HepG2 (cell line): Measurements from ENCODE around the gene CHMP1A. TPM values are rescaled to one million over a fixed set of nuclear protein-coding genes. Genes with fewer than 3 reads are reported as not detected.

Experiments used
- ATRX ChIP-seq: sonication (generic); formaldehyde crosslinking; IDR thresholded peaks from 2 replicates; pipeline ENCODE4 v1.4.0; 2020; ENCODE audit warnings: missing genetic modification reagents, borderline replicate concordance
- CC2D1A ChIP-seq: sonication (generic); formaldehyde crosslinking; IDR thresholded peaks from 2 replicates; pipeline ENCODE4 v1.8.1; 2023; ENCODE audit warnings: mild to moderate bottlenecking, missing genetic modification reagents
- FLYWCH1 ChIP-seq: sonication (generic); formaldehyde crosslinking; IDR thresholded peaks from 2 replicates; pipeline ENCODE4 v1.8.1; 2023; ENCODE audit warnings: mild to moderate bottlenecking, missing genetic modification reagents
- MIXL1 ChIP-seq: IDR thresholded peaks from 2 replicates; pipeline ENCODE4 v1.6.1; 2016
- POLR2A ChIP-seq, 2 experiments: IDR thresholded peaks; 2 replicates each; pipeline ENCODE4 v1.6.1; 2011; ENCODE audit warnings: low read depth in 2 of 2, low read length in 2 of 2, mild to moderate bottlenecking in 1 of 2, moderate library complexity in 1 of 2; ENCODE audit not compliant: insufficient read depth in 1 of 2
- POLR2AphosphoS5 ChIP-seq: IDR thresholded peaks from 2 replicates; pipeline ENCODE4 v1.6.1; 2012; ENCODE audit warnings: low read depth, low read length
- TP53 ChIP-seq: sonication (generic); formaldehyde crosslinking; conservative IDR thresholded peaks from 2 replicates; pipeline ENCODE4 v1.4.0; 2020; ENCODE audit warnings: missing genetic modification reagents
- TRIM24 ChIP-seq: sonication (generic); formaldehyde crosslinking; IDR thresholded peaks from 2 replicates; pipeline ENCODE4 v1.8.0; 2022; ENCODE audit warnings: mild to moderate bottlenecking, missing genetic modification reagents
- ZFP36 ChIP-seq: fragments of 150-350 bp; IDR thresholded peaks from 2 replicates; pipeline ENCODE4 v1.6.1; 2018; ENCODE audit warnings: borderline replicate concordance, low read length, low read depth; ENCODE audit not compliant: partially characterized antibody
- ZKSCAN8 ChIP-seq: IDR thresholded peaks from 2 replicates; pipeline ENCODE4 v1.6.1; 2016; ENCODE audit warnings: borderline replicate concordance, missing genetic modification reagents, missing compliant biosample characterization
- ZNF274 ChIP-seq: sonication (generic); formaldehyde crosslinking; IDR thresholded peaks from 2 replicates; pipeline ENCODE4 v1.5.1; 2020; ENCODE audit warnings: mild to moderate bottlenecking, missing genetic modification reagents
- ZNF441 ChIP-seq: sonication (generic); formaldehyde crosslinking; IDR thresholded peaks from 2 replicates; pipeline ENCODE4 v1.7.0; 2021; ENCODE audit warnings: missing genetic modification reagents, borderline replicate concordance
- ZNF619 ChIP-seq: sonication (generic); formaldehyde crosslinking; IDR thresholded peaks from 2 replicates; pipeline ENCODE4 v1.4.0; 2020; ENCODE audit warnings: mild to moderate bottlenecking, missing genetic modification reagents
- polyA plus RNA-seq, 8 experiments: library from polyadenylated mRNA; depleted of rRNA in 3 of 8; stranded (reverse) in 7 of 8; unstranded in 1 of 8; fragments of >200 nt; fragmentation: Illumina TruSeq in 4 of 8; extraction: Trizol in 4 of 8; gene quantifications; 2 replicates each; pipeline versions ENCODE4 v1.2.1 to v1.2.3, GENCODE V29; 2011 to 2016; ENCODE audit warnings: low read depth in 4 of 8, missing spikeins in 1 of 8, mixed read lengths in 1 of 8; ENCODE audit not compliant: insufficient read depth in 1 of 8
- total RNA-seq, 5 experiments: library from RNA; depleted of rRNA; stranded (reverse); fragments of >200 nt; fragmentation: Illumina TruSeq; extraction: Trizol; gene quantifications; 2 replicates each; pipeline ENCODE4 v1.2.3, GENCODE V29; 2016; ENCODE audit warnings: low read depth in 1 of 5
- TF ChIP-seq, protein P1 (sequence below): sonication (generic); formaldehyde crosslinking; IDR thresholded peaks from 2 replicates; pipeline ENCODE4 v1.9.0; 2022; ENCODE audit warnings: missing genetic modification reagents, mild to moderate bottlenecking, borderline replicate concordance
- TF ChIP-seq, protein P2 (sequence below), 2 experiments: fragments of 450-650 bp in 1 of 2; sonication (generic) in 1 of 2; formaldehyde crosslinking in 1 of 2; IDR thresholded peaks; 2 replicates each; pipeline versions ENCODE4 v1.6.1 to v1.8.0; 2016 to 2022; ENCODE audit warnings: antibody characterized with exemption in 1 of 2, mild to moderate bottlenecking in 1 of 2, missing genetic modification reagents in 1 of 2
- TF ChIP-seq, protein P3 (sequence below): sonication (generic); formaldehyde crosslinking; IDR thresholded peaks from 2 replicates; pipeline ENCODE4 v1.8.1; 2023; ENCODE audit warnings: mild to moderate bottlenecking, inconsistent platforms, moderate library complexity, missing genetic modification reagents, borderline replicate concordance

CHMP1A gene
- total and polyA plus RNA-seq, 2 of the 13 experiments (the other 11 are each of a cell fraction or from before 2014, with no cell fraction given), result 69.4 to 73.3 TPM

DNA sequence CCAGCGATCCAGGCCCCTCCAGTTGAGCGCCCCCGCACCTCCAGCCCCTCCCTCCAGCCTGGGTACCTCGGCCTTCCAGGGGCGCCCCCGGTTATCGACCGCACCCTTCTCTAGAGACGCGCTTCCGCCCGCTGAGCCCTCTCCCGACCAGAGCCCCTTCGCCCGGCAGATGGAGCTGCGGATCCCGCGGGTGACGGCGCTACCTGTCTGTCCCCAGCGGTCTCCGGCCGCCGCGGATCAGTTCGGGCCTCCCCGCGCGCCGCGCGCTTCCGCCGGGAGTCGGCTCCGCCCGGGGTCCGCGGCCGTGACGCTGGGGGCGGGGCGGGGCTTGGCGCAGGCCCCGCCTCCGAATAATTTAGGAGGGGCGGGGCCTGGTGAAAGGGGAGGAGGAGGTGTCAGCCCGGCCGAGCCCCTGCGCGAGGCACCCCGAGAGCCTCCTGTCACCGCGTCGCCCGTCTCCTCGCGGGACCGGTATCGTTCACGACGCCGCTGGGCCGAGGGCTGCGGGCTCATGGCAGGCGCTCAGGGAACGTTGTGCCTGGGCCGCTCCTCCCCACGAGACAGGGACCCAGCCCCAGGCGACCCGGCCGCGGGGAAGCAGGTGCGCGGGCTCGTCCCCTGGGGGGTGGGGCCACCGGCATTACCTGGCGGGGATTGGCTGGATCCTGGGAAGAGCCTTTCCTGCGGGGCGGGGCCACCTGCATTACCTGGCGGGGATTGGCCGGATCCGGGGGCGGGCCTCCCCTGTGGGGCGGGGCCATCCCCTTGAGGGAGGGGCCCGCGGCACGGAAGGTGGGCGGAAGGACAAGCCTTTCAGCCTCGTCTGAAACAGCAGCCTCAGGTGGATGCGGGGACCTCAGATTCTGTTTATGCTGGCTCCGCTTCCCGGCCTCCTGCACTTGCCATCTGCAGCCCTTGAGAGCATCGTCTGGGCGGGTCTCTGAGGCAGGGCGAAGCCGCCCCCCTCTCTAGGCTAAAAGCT, 44.2 kb upstream of the CHMP1A start, which contains the start of gene SPATA2L (continued):
- TF ChIP-seq CC2D1A (0 out of 2 replicates have a peak, but pooled peaks have one; percentile 58), TRIM24 (CRISPR knock-in tag) (no peak), MIXL1 (CRISPR knock-in tag) (no peak), ZKSCAN8 (CRISPR knock-in tag) (no peak; the same call in 1 of the 2 replicates), ZNF274 (CRISPR knock-in tag) (peak; percentile 63; the same call in 1 of the 2 replicates), POLR2AphosphoS5 (peak; percentile 74), TP53 (no peak), ZNF441 (CRISPR knock-in tag) (peak; percentile 82), FLYWCH1 (CRISPR knock-in tag) (no peak), ZFP36 (no peak), ZNF619 (CRISPR knock-in tag) (no peak), POLR2A (IDR thresholded peaks at IDR 0.05; ENCODE audit: insufficient read depth in 1 of 2, low read depth in 2 of 2, low read length in 2 of 2) (peak in 1 of 2 experiments; percentile 55; a peak in 1 of 4 replicates), ATRX (no peak)
- TF ChIP-seq, protein P1, sequence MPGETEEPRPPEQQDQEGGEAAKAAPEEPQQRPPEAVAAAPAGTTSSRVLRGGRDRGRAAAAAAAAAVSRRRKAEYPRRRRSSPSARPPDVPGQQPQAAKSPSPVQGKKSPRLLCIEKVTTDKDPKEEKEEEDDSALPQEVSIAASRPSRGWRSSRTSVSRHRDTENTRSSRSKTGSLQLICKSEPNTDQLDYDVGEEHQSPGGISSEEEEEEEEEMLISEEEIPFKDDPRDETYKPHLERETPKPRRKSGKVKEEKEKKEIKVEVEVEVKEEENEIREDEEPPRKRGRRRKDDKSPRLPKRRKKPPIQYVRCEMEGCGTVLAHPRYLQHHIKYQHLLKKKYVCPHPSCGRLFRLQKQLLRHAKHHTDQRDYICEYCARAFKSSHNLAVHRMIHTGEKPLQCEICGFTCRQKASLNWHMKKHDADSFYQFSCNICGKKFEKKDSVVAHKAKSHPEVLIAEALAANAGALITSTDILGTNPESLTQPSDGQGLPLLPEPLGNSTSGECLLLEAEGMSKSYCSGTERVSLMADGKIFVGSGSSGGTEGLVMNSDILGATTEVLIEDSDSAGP (CRISPR knock-in tag), result no peak; the same call in 1 of the 2 replicates
- TF ChIP-seq, protein P2, sequence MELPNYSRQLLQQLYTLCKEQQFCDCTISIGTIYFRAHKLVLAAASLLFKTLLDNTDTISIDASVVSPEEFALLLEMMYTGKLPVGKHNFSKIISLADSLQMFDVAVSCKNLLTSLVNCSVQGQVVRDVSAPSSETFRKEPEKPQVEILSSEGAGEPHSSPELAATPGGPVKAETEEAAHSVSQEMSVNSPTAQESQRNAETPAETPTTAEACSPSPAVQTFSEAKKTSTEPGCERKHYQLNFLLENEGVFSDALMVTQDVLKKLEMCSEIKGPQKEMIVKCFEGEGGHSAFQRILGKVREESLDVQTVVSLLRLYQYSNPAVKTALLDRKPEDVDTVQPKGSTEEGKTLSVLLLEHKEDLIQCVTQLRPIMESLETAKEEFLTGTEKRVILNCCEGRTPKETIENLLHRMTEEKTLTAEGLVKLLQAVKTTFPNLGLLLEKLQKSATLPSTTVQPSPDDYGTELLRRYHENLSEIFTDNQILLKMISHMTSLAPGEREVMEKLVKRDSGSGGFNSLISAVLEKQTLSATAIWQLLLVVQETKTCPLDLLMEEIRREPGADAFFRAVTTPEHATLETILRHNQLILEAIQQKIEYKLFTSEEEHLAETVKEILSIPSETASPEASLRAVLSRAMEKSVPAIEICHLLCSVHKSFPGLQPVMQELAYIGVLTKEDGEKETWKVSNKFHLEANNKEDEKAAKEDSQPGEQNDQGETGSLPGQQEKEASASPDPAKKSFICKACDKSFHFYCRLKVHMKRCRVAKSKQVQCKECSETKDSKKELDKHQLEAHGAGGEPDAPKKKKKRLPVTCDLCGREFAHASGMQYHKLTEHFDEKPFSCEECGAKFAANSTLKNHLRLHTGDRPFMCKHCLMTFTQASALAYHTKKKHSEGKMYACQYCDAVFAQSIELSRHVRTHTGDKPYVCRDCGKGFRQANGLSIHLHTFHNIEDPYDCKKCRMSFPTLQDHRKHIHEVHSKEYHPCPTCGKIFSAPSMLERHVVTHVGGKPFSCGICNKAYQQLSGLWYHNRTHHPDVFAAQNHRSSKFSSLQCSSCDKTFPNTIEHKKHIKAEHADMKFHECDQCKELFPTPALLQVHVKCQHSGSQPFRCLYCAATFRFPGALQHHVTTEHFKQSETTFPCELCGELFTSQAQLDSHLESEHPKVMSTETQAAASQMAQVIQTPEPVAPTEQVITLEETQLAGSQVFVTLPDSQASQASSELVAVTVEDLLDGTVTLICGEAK (IDR thresholded peaks at IDR 0.05), result no peak
- TF ChIP-seq, protein P2 (CRISPR knock-in tag; IDR thresholded peaks at IDR 0.05), result no peak; the same call in 1 of the 2 replicates
- TF ChIP-seq, protein P3, sequence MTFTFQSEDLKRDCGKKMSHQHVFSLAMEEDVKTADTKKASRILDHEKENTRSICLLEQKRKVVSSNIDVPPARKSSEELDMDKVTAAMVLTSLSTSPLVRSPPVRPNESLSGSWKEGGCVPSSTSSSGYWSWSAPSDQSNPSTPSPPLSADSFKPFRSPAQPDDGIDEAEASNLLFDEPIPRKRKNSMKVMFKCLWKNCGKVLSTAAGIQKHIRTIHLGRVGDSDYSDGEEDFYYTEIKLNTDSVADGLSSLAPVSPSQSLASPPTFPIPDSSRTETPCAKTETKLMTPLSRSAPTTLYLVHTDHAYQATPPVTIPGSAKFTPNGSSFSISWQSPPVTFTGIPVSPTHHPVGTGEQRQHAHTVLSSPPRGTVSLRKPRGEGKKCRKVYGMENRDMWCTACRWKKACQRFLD (CRISPR knock-in tag), result peak; percentile 85; the same call in 1 of the 2 replicates
